Breast epithelium (tissue), 3 donors: Measurements from ENCODE around the gene DNAJC6.

Experiments used
- POLR2A ChIP-seq: fragments of 450-650 bp; IDR thresholded peaks from one replicate; pipeline ENCODE4 v1.6.1; 2016; ENCODE audit warnings: antibody characterized with exemption, mild to moderate bottlenecking, moderate library complexity
- POLR2AphosphoS5 ChIP-seq, 3 donors: sonication (generic); formaldehyde crosslinking; IDR thresholded peaks; one replicate each; pipeline ENCODE4 v1.6.1; 2017; ENCODE audit warnings: antibody characterized with exemption in 3 of 3

DNA sequence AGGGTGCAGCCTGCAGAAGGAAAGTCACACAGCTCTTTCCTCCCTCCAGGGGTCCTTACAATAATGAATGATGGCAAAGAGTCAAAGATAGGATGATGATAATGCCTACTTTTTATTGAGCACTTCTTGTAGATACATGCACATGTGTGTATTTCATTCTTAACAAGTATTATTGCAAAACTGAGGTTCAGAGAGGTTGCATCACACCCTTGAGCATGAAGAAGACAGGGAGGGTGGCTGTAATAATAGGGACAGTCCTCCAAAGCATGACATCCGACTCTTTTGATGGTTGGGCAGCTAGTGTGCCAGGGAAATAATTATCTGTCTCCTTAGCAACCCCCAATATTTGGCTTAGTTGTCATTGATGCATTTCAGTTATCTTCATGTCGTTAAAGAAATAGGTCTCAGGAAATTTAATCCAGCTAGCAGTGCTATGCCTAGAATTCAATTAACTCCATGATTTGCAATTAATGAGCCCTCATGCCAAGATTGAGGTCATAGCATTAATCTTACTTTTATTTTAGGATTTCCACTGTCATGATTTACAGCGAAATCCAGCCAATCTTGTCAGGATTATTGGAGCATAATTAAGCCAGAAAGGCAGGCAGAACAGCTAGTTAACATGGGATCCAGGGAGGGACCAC, 35.0 kb downstream of the DNAJC6 start:
- TF ChIP-seq POLR2AphosphoS5 (IDR thresholded peaks at IDR 0.05) (no peak), POLR2A (no peak)
